Cardiac fibroblast (primary cell): ENCODE data around the gene IL36A.

ENCODE experiments used
- DNase-seq, 2 donors: peaks; one replicate each; pipeline versions ENCODE4 v3.0.0 to v3.0.0-alpha.2; 2010; ENCODE audit warnings: low read depth in 2 of 2
- H3K4me3 ChIP-seq, 2 donors: replicated peaks in 1 of 2; 1 replicate in 1 of 2; 2 replicates in 1 of 2; pipeline ENCODE4 v1.5.1; 2011; ENCODE audit warnings: low read depth in 2 of 2, low read length in 2 of 2, mild to moderate bottlenecking in 2 of 2, moderate library complexity in 1 of 2
- TF ChIP-seq, protein P1 (sequence below): IDR thresholded peaks from one replicate; pipeline ENCODE4 v1.5.1; 2011; ENCODE audit warnings: low read depth, mild to moderate bottlenecking, low read length, inconsistent platforms

IL36A gene

GRCh38 chr2:112985090-112985489 is 20.2 kb upstream of the IL36A start:
- TF ChIP-seq, protein P1, sequence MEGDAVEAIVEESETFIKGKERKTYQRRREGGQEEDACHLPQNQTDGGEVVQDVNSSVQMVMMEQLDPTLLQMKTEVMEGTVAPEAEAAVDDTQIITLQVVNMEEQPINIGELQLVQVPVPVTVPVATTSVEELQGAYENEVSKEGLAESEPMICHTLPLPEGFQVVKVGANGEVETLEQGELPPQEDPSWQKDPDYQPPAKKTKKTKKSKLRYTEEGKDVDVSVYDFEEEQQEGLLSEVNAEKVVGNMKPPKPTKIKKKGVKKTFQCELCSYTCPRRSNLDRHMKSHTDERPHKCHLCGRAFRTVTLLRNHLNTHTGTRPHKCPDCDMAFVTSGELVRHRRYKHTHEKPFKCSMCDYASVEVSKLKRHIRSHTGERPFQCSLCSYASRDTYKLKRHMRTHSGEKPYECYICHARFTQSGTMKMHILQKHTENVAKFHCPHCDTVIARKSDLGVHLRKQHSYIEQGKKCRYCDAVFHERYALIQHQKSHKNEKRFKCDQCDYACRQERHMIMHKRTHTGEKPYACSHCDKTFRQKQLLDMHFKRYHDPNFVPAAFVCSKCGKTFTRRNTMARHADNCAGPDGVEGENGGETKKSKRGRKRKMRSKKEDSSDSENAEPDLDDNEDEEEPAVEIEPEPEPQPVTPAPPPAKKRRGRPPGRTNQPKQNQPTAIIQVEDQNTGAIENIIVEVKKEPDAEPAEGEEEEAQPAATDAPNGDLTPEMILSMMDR = no peak
- H3K4me3 ChIP-seq = no peak overlapping the region
- no peak for DNase-seq

GRCh38 chr2:112989611-112990010 is 15.6 kb upstream of the IL36A start:
- TF ChIP-seq, protein P1 = no peak
- H3K4me3 ChIP-seq = no peak overlapping the region

DNA sequence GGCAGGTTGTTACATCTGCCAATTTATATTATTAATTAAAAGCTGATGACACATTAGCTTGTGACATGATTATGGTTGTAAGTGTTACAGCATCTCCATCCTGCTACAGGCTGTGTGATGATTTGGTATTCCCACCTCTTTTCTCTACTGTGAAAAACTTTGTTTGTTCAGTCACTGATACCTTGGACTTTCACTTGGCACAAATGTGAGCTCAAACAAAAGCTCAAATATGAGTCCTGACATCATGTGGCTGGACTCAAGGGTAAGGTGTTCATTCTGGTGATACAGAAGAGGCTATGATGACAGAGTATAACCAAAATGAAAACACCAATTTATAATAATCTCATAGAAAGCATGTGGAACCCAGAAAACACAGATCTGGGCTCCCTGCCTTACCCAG is 11.4 kb upstream of the IL36A start:
- TF ChIP-seq, protein P1 = no peak
- no peak for DNase-seq

More at GRCh38 chr2:112989611-112990010, 15.6 kb upstream of the IL36A start:
- no peak for DNase-seq

DNA sequence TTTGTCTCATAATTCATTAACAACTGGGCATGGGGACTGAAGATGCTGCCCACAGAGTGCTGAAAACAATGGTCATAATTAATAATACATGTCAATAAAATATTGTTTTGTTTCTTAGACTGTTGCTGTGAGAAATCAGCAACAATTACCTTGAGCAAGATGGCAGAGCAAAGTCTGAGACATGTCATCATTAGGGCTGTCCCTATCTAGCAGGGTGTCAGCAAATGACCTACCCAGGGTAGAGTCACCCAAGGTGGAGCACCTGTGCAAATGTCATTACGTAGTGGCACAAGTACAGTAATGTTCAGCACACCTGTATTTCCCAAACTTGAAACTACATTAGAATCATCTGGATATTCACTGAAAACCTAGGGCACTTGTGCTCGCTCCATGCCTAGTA is 10.6 kb upstream of the IL36A start:
- no peak overlapping the region for H3K4me3 ChIP-seq
- TF ChIP-seq, protein P1 = no peak
- DNase-seq = no peak

More for the DNA sequence above, 11.4 kb upstream of the IL36A start:
- no peak overlapping the region for H3K4me3 ChIP-seq

DNA sequence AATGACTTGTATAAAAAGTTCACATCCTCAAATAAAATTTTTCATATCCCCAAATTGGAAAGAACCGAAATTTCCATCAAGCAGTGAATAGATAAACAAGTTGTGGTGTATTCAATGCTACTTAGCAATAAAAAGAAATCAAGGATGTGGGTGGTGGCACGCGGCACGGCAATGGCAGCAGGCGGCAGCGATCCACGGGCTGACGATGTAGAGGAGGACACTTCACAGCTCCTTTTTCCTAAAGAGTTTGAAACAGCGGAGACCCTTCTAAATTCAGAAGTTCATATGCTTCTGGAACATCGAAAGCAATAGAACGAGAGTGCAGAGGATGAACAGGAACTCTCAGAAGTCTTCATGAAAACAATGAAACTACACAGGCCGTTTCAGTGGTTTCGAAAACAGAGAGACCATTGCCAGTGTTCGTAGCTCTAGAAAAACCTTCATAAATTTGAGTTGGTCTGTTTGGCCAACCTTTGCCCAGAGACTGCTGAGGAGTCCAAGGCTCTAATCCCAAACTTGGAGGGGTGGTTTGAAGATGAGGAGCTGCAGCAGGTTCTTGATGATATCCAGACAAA is 9.8 kb upstream of the IL36A start:
- TF ChIP-seq, protein P1 = no peak
- no peak for DNase-seq
- no peak overlapping the region for H3K4me3 ChIP-seq

- no peak for DNase-seq
- no peak overlapping the region for H3K4me3 ChIP-seq
- TF ChIP-seq, protein P1 = no peak
These were observed 8.6 kb upstream of the IL36A start for GRCh38 chr2:112996635-112997034.

DNA sequence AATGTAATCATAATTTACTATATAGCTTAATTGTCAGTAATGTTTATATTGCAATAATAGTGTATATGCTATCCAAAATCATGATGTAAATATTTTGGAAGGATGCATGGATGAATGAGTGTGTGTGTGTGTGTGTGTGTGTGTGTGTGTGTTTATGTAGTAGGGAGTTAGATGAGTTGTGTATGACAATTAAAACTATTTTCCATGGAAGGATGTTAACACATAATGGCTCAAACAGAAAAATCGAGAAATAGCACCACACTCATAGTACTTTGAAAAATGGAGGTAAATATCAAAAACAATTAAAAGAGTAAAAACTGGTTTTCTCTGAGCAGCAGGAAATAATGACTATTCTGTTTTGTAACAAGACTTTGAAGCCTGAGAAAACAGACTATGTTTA is 8.1 kb upstream of the IL36A start:
- TF ChIP-seq, protein P1 = no peak
- no peak overlapping the region for H3K4me3 ChIP-seq
- no peak for DNase-seq
